Caco-2 (cell line): Measurements from ENCODE around the gene TCF12. TPM values are rescaled to one million over a fixed set of nuclear protein-coding genes. Genes with fewer than 3 reads are reported as not detected.

Experiments used
- BruUV-seq: library from RNA; stranded (reverse); fragments of 400-500 nt; replicated peaks from 2 replicates; lab custom pipeline; 2021; lab: Mats Ljungman, UMichigan
- CTCF ChIA-PET: fragments of 300-600 bp; sonication (Branson Sonifier 250); formaldehyde crosslinking; loops from one replicate; lab custom pipeline; 2022; ENCODE audit warnings: antibody characterized with exemption; lab: Charles Lee
- POLR2A ChIA-PET: fragments of 300-600 bp; sonication (Branson Sonifier 250); formaldehyde crosslinking; loops from one replicate; lab custom pipeline; 2022; ENCODE audit warnings: antibody characterized with exemption; lab: Charles Lee
- DNase-seq, 2 experiments: peaks; one replicate each; pipeline versions ENCODE4 v3.0.0 to v3.0.0-alpha.2; 2020 to 2022
- H3K27me3 ChIP-seq: replicated peaks from 2 replicates; pipeline ENCODE4 v1.6.0; 2011; ENCODE audit warnings: low read length; ENCODE audit not compliant: control insufficient read depth, insufficient read depth
- H3K36me3 ChIP-seq: 2 replicates; pipeline ENCODE4 v1.5.1; 2011; ENCODE audit warnings: low read length; ENCODE audit not compliant: control insufficient read depth, insufficient read depth
- H3K4me1 ChIP-seq: fragments of 250-450 bp; sonication (Bioruptor Pico); 2 replicates; pipeline ENCODE4 v1.5.1; 2020; ENCODE audit warnings: mild to moderate bottlenecking
- H3K4me3 ChIP-seq: 2 replicates; pipeline ENCODE4 v1.5.1; 2011; ENCODE audit warnings: low read depth, mild to moderate bottlenecking, control low read depth, low read length
- H3K9me3 ChIP-seq: fragments of 250-450 bp; sonication (Bioruptor Pico); 2 replicates; pipeline ENCODE4 v1.5.1; 2020; ENCODE audit warnings: mild to moderate bottlenecking, moderate library complexity
- H3K27ac Mint-ChIP-seq: one replicate; pipeline ENCODE4 v1.8.0; 2022; ENCODE audit warnings: mixed read lengths; ENCODE audit not compliant: unreplicated experiment
- H3K27me3 Mint-ChIP-seq: one replicate; pipeline ENCODE4 v1.8.0; 2022; ENCODE audit warnings: mixed read lengths; ENCODE audit not compliant: insufficient read depth, unreplicated experiment
- H3K36me3 Mint-ChIP-seq: one replicate; pipeline ENCODE4 v1.8.0; 2022; ENCODE audit warnings: mild to moderate bottlenecking, mixed read lengths; ENCODE audit not compliant: insufficient read depth, unreplicated experiment
- H3K4me1 Mint-ChIP-seq: one replicate; pipeline ENCODE4 v1.8.0; 2022; ENCODE audit warnings: low read depth, mixed read lengths; ENCODE audit not compliant: unreplicated experiment
- H3K4me3 Mint-ChIP-seq: one replicate; pipeline ENCODE4 v1.8.0; 2022; ENCODE audit warnings: mild to moderate bottlenecking, moderate library complexity, mixed read lengths; ENCODE audit not compliant: unreplicated experiment
- H3K9me3 Mint-ChIP-seq: one replicate; pipeline ENCODE4 v1.8.0; 2022; ENCODE audit warnings: mixed read lengths; ENCODE audit not compliant: unreplicated experiment
- intact Hi-C: fragments of 100-400 bp; cut with micrococcal nuclease; formaldehyde crosslinking; loops from one replicate; pipeline ENCODE4 v1.10.0; 2022; ENCODE audit not compliant: unreplicated experiment
- total RNA-seq: library from RNA; stranded (reverse); gene quantifications from 2 replicates; pipeline ENCODE4 v1.2.3, GENCODE V29; 2022
- TF ChIP-seq, protein P1 (sequence below), 2 experiments: fragments of 200-600 bp in 1 of 2; IDR thresholded peaks; 1 replicate in 1 of 2; 2 replicates in 1 of 2; pipeline versions ENCODE4 v1.5.1 to v1.8.0; 2011 to 2022; ENCODE audit warnings: antibody characterized with exemption in 1 of 2, control low read depth in 1 of 2, inconsistent platforms in 1 of 2, low read depth in 1 of 2, low read length in 1 of 2, mild to moderate bottlenecking in 1 of 2, moderate library complexity in 1 of 2; ENCODE audit not compliant: insufficient read depth in 1 of 2, severe bottlenecking in 1 of 2, unreplicated experiment in 1 of 2

The TCF12 gene
- total RNA-seq, 1 experiment from 2014 or later: 64.4 TPM

- no peak overlapping the region for H3K27ac Mint-ChIP-seq
- ChIA-PET POLR2A (no interaction called here), CTCF (no interaction called here)
- H3K9me3 ChIP-seq: no peaks in the 10 kb centered on the region
- no peak overlapping the region for H3K4me3 ChIP-seq
- TF ChIP-seq, protein P1, sequence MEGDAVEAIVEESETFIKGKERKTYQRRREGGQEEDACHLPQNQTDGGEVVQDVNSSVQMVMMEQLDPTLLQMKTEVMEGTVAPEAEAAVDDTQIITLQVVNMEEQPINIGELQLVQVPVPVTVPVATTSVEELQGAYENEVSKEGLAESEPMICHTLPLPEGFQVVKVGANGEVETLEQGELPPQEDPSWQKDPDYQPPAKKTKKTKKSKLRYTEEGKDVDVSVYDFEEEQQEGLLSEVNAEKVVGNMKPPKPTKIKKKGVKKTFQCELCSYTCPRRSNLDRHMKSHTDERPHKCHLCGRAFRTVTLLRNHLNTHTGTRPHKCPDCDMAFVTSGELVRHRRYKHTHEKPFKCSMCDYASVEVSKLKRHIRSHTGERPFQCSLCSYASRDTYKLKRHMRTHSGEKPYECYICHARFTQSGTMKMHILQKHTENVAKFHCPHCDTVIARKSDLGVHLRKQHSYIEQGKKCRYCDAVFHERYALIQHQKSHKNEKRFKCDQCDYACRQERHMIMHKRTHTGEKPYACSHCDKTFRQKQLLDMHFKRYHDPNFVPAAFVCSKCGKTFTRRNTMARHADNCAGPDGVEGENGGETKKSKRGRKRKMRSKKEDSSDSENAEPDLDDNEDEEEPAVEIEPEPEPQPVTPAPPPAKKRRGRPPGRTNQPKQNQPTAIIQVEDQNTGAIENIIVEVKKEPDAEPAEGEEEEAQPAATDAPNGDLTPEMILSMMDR (IDR thresholded peaks at IDR 0.05; ENCODE audit: insufficient read depth in 1 of 2, low read depth in 1 of 2, low read length in 1 of 2, severe bottlenecking in 1 of 2, unreplicated experiment in 1 of 2): no peak
- no peaks in the 10 kb centered on the region for H3K36me3 ChIP-seq
- no peak overlapping the region for H3K4me3 Mint-ChIP-seq
- H3K27me3 Mint-ChIP-seq: no peaks in the 10 kb centered on the region
- H3K36me3 Mint-ChIP-seq: peaks cover 10% of the 10 kb centered on the region
- H3K4me1 Mint-ChIP-seq: no peaks in the 10 kb centered on the region
- BruUV-seq: no TSS peak
- intact Hi-C loops: no loop called here
- no peak for DNase-seq
- no peaks in the 10 kb centered on the region for H3K4me1 ChIP-seq
- no peaks in the 10 kb centered on the region for H3K27me3 ChIP-seq
- no peaks in the 10 kb centered on the region for H3K9me3 Mint-ChIP-seq
These were observed 75.8 kb downstream of the TCF12 start for GRCh38 chr15:56994280-56994679.

GRCh38 chr15:56996093-56996492 is 77.6 kb downstream of the TCF12 start:
- H3K4me1 ChIP-seq: no peaks in the 10 kb centered on the region
- CTCF ChIA-PET: no interaction called here
- no peaks in the 10 kb centered on the region for H3K36me3 ChIP-seq
- no peak overlapping the region for H3K27ac Mint-ChIP-seq
- intact Hi-C loops: no loop called here
- no peaks in the 10 kb centered on the region for H3K9me3 Mint-ChIP-seq
- no peak for DNase-seq
- H3K27me3 ChIP-seq: no peaks in the 10 kb centered on the region
- POLR2A ChIA-PET: no interaction called here
- H3K9me3 ChIP-seq: no peaks in the 10 kb centered on the region
- TF ChIP-seq, protein P1 (IDR thresholded peaks at IDR 0.05; ENCODE audit: insufficient read depth in 1 of 2, low read depth in 1 of 2, low read length in 1 of 2, severe bottlenecking in 1 of 2, unreplicated experiment in 1 of 2): no peak
- H3K4me1 Mint-ChIP-seq: no peaks in the 10 kb centered on the region
- BruUV-seq: no TSS peak
- H3K4me3 Mint-ChIP-seq: no peak overlapping the region
- H3K27me3 Mint-ChIP-seq: no peaks in the 10 kb centered on the region
- H3K4me3 ChIP-seq: no peak overlapping the region
- peaks cover 10% of the 10 kb centered on the region for H3K36me3 Mint-ChIP-seq

DNA sequence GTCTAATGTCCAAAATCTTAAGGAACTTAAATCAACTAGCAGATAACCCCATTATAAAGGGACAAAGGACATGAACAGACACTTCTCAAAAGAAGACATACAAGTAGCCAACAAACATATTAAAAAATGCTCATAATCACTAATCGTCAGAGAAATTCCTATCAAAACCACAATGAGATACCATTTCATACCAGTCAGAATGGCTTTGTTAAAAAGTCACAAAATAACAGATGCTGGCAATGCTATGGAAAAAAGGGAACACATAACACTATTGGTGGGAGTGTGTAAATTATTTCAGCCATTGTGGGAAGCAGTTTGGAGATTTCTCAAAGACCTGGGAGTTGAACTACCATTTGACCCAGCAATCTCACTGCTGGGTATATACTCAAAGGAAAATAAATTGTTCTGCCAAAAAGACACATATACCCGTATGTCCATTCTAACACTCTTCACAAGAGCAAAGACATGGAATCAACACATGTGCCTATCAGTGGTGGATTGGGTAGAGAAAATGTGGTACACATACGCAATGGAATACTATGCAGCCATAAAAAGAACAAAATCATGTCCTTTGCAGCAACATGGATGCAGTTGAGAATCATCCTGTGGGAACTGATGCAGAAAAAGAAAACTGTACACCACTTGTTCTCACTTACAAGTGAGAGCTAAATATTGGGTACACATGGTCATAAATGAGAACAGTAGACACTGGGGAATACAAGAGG is 78.5 kb downstream of the TCF12 start:
- DNase-seq: no peak
- BruUV-seq: no TSS peak
- CTCF ChIA-PET: no interaction called here
- no peak overlapping the region for H3K27ac Mint-ChIP-seq
- POLR2A ChIA-PET: no interaction called here
- no peaks in the 10 kb centered on the region for H3K36me3 ChIP-seq
- no peaks in the 10 kb centered on the region for H3K27me3 Mint-ChIP-seq
- intact Hi-C loops: no loop called here
- no peak overlapping the region for H3K4me3 Mint-ChIP-seq
- no peak overlapping the region for H3K4me3 ChIP-seq
- H3K9me3 Mint-ChIP-seq: no peaks in the 10 kb centered on the region
- H3K4me1 Mint-ChIP-seq: no peaks in the 10 kb centered on the region
- H3K9me3 ChIP-seq: no peaks in the 10 kb centered on the region
- H3K36me3 Mint-ChIP-seq: peaks cover 10% of the 10 kb centered on the region
- H3K27me3 ChIP-seq: no peaks in the 10 kb centered on the region
- H3K4me1 ChIP-seq: no peaks in the 10 kb centered on the region
- TF ChIP-seq, protein P1 (IDR thresholded peaks at IDR 0.05; ENCODE audit: insufficient read depth in 1 of 2, low read depth in 1 of 2, low read length in 1 of 2, severe bottlenecking in 1 of 2, unreplicated experiment in 1 of 2): no peak
